HG03064 (cell line): ENCODE results near the gene WDR83.
A peak's percentile ranks its signal among the peaks of the same experiment; 100 is the strongest.
"Not testable (repeated sequence)": the region's sequence is repeated elsewhere in the genome, so short reads cannot be mapped to it uniquely, and the experiment has no call there.

Experiments used
- ATAC-seq: cut with Tn5 transposase; IDR thresholded peaks from one replicate; pipeline ENCODE4 v1.9.1; 2021; ENCODE audit warnings: low read depth; ENCODE audit not compliant: unreplicated experiment

Gene WDR83

DNA sequence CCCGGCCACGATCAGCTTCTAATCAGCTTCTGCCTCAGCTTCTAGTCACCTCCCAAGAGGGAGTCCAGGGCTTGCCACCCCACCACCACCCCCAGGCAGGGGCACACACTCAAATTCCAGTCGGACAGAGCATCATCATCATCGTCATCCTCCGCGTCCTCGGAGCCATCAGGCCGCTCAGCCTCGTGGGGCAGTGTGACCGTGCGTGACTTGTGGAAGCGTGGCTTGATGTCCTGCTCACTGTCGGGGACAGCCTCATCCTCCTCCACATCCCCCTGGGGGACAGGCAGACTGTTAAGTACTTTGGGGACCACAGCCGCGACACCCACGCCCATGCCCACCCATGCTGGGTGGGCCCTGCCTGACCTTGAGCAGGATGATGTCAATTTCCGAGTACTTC lies 44.6 kb downstream of the WDR83 start:
- no peak for ATAC-seq

DNA sequence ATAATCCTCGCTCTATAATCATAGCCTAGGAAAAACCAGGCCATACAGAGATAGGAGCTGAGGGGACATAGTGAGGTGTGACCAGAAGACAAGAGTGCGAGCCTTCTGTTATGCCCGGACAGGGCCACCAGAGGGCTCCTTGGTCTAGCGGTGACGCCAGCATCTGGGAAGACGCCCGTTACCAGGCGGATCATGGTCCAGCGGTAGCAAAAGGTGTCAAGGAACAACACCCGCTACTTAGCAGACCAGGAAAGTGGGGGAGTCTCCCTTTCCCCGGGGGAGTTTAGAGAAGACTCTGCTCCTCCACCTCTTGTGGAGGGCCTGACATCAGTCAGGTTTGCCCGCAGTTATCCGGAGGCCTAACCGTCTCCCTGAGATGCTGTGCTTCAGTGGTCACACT lies 45.5 kb downstream of the WDR83 start:
- ATAC-seq = not testable (repeated sequence)

DNA sequence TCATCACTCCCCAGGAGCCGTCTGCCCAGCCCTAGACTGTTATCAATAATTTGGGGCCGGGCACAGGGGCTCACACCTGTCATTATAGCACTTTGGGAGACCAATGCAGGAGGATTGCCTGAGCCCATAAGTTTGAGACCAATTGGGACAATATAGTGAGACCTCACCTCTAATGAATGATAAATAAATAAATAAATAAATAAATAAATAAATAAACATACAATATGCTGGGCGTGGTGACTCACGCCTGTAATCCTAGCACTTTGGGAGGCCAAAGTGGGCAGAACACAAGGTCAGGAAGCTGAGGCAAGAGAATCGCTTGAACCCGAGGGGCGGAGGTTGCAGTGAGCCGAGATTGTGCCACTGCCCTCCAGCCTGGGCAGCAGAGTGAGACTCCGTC lies 46.7 kb downstream of the WDR83 start:
- not testable (repeated sequence) for ATAC-seq

DNA sequence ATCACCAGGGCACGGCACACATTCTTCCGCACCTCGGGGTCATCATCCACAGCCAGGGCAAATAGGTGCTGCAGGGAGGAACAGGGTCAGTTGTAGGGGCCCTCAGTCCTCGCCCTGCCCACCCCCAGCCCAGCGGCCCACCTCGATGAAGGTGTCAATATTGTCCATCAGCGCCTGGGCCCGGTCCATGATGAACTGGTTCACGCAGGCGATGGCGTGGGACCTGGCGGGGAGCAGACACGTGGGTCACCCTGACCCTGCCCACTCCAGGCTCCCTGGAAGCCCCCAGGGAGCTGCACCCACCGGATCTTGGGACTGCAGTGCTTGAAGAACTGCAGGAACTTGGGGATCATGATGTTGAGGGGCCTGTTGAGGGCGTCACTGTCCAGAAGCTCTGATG lies 48.5 kb downstream of the WDR83 start:
- no peak for ATAC-seq

DNA sequence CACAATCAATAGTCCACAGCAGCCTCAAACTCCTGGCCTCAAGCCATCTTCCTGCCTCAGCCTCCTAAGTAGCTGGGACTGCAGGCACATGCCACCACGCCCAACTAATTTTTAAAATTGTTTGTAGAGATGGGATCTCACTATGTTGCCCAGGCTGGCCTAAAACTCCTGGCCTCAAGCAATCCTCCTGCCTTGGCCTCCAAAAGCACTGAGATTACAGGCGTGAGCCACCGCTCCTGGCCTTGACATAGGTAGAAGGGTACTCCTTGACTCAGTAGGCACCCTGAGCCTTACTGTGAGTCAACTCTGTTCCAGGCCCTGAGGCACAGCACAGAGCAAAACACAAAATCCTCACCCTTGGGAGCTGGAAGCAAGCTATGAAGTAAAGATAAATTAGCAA lies 49.3 kb downstream of the WDR83 start:
- ATAC-seq = no peak

DNA sequence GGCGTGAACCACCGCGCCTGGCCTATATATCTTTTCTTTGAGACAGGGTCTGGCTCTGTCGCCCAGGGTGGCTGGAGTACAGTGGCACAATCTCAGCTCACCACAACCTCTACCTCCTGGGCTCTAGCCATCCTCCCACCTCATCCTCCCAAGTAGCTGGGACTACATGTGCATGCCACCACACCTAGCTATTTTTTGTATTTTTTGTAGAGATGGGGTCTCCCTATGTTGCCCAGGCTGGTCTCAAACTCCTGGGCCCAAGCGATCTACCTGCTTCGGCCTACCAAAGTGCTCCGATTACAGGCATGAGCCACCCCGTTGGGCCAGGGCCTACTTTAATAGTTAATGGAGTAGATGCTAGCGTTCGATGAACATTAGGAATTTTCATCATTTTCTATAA lies 53.7 kb downstream of the WDR83 start:
- ATAC-seq = no peak

DNA sequence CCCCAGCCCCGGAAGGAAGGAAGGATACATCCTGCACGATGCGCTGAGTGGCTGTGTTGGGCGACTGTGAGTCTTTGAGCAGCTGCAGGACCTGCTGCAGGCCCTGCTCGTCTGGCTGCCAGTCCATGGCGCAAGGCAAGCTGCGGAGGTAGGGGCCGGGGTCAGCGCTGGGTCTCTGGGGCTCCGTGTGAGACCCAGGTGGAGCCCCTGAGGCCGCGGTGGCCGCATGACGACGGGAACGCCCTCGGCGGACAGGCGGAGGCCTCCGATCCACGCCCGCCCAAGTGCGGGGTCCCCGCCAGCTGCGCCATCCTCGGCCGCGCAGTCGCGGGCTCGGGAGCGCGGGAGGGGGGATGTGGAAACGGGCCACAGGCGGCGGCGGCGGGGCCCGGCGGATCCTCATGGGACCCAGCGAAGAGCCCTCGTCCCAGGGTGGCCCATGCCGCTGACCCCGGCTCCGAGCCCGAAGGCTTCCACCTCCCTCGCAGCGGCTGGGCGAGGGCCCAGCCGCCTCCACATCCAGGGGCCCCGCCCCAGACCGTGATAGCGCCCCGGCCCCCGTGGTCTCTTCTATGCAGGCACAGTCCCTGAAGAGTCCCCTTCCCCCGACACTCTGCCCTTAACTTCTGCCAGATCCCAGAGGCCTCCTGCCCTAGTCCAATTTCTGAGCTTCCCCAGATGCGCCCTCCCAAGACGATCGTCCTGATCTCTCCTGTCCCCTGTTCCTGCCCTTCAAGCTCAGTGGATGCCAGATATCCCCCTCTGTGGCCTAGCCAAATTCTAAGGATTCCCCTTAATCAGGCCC lies 54.4 kb downstream of the WDR83 start:
- ATAC-seq = no peak

DNA sequence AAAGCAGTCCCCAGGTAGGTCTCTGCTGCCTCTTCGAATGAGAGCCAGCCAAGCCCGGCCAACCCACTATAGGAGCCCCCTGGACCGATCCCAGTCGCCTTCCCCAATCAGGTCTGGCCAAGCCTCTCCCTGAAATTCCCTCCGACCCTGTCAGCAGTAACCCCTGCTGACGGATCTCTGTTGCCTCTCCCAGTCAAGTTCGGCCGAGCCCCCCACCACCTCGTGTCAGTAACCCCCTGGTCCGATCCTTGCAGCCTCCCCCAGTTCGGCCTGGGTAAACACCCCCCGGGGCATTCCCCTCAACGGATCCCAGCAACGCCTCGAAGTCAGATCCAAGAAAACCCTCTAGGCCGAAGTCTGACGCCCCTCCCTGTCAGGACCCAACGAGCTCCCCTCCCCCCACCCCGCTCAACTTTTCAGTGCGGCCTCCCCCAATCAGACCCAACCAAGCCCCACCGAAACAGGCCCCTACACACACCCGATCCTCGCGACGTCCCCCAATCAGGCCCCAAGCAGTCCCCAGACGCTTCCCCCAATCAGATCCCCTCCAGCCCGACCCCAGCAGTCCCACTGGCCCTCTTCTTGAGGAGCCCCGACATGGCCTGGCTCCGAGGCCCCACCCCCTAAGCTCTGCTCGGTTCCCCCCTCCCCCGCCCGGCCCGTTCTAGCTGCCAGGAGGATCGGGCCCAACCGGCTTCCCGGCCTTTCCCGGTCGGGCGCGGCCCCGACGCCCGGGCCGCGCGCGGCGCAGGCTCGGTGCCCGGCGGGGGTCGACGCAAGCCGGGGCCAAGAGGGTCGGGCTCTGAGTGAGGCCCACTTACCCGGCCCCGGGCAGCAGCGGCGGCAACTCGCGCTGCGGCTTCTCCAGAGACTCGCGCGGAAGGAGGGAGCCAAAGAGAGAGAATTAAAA lies 55.3 kb downstream of the WDR83 start:
- no peak for ATAC-seq

DNA sequence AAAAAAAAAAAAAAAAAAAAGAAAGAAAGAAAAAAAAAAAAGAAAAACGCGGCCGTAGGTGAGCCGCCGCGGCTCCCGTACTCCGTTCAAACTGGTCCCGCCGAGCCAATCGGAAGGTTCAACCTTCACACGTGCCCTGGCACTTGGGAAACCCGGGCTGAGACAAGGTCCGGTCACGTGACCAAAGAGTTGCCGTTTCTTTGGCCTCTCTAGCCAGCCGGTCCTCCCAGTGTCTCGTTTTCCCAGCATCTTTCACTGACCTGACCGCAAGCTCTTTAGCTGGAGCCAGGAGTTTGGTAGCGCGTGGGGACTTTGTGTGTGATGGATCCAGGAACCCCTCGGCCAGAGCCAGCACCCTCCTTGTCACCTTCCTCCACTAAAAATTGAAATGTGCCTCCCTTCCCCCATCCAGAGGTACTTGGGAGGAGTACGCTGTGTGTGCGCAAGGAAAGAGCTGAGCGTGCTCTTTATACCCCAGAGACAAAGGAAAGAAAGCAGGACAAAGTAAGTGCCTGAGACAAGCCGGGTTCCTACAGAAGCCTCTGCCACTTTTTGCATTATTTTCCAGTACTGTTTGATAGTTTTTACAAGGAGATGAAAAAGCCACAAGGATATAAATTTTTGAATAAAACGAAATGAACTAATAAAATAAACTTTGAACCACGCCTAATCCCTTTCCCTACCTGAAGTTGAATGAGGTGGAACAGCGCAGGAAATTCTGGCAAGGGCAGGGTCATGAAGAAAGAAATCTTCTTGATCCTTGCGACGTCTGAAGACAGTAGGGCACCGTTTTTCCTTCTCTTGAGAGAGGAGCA lies 56.2 kb downstream of the WDR83 start:
- peak; percentile 60 for ATAC-seq

DNA sequence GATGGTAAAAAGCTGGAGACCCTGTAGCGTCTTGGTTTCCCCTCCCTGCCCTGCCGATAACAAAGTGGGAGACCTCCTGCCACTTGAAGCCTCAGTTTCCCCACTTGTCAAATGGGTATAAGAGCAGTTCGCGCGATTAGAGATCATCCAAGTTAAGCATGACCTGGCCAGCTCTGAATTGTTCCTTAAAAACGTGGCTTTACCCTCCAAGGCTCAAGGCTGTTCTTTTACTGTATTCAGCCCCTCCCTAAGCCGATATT lies 56.7 kb downstream of the WDR83 start:
- ATAC-seq = no peak

DNA sequence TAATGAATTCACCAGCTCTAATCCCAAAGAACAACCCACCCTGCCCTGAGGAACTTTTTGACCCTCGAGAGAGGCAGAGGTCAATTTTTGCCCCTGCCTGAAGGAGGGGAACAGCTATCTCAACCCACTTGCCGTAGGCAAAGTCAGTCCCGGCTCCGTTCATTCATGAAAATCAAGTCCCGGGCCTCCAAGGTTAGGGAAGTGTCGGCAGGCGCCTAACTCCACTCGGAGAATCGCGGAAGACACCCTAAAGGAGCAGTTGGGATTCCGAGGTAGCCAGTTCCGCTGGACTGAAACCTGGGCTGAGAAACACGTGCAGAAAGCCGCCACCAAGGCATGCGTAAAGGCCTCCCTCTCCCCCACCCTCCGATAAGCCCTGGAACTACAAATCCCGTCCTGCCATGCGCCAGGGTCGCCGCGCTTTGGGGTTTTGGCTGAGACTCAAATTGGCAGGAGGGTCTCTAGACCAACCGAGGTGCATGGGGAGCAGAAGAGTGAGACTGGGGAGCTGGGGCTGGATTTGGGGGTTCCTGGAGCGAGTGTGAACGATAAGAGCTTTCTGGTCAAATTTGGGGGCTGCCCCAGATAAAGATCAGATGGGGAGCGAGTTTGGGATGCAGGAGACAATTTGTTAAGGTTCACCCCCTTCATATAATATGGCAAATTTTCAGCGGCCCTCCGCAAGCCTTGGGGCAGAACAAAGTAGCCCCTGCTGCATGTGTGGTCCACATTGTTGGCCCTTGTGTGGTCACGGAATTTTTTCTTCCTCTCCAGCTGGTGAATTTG lies 57.2 kb downstream of the WDR83 start, which contains the start of gene TNPO2:
TNPO2 (minus strand) TSS at position 292 of the 786 bp plus-strand sequence. CDS start 2,955 bp downstream, outside the sequence.
- no peak for ATAC-seq
